ENCODE results near the gene TMEM108. TPM values are rescaled to one million over a fixed set of nuclear protein-coding genes. Genes with fewer than 3 reads are reported as not detected.

The TMEM108 gene
- polyA plus RNA-seq, 3 donors = not detected

DNA sequence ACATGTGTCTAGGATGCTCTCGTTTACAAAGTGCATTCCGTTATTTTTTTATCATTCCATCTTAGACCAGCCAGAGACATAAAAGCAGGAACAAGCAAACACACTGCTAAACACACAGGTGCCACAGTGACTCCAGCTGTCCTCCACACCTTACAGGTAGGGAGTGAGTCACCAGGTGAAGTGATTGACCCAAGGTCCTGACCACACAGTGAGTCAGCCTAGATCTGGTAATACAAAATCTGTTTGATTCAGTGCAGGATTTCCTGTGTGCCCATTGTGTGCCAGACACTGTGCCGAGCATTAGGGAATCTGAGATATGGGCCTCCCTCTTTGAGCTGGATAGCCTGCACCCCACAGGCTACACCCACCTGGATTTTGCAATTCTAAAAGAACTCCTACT lies 345.0 kb downstream of the TMEM108 start:
- H3K36me3 ChIP-seq (replicated peaks in 1 of 2; ENCODE audit: control insufficient read depth in 1 of 2, insufficient read depth in 2 of 2, low read length in 2 of 2) = no peaks in the 10 kb centered on the region
- no peaks in the 10 kb centered on the region for H3K9me3 ChIP-seq (replicated peaks in 1 of 2; ENCODE audit: control insufficient read depth in 1 of 2, insufficient read depth in 1 of 2, low read length in 2 of 2)
- no peak overlapping the region for H2AFZ ChIP-seq (ENCODE audit: insufficient read depth, low read depth, low read length, poor library complexity, severe bottlenecking)
- Mint-ChIP-seq H3K9me3 (peaks cover 0 to 4% (median 0%) of the 10 kb centered on the region in 7 donors), H3K27me3 (ENCODE audit: low read depth in 3 of 3) (peaks cover 0 to 7% (median 1%) of the 10 kb centered on the region in 3 donors), H3K4me3 (no peak overlapping the region), H3K4me1 (no peaks in the 10 kb centered on the region), H3K27ac (no peak overlapping the region), H3K36me3 (no peaks in the 10 kb centered on the region)
- no peaks in the 10 kb centered on the region for H4K20me1 ChIP-seq (ENCODE audit: insufficient read depth, low read length)
- no peak overlapping the region for H3K4me3 ChIP-seq (replicated peaks in 1 of 3; ENCODE audit: low read depth in 2 of 3, low read length in 3 of 3)
- TF ChIP-seq CTCF (IDR thresholded peaks at IDR 0.05) = no peak
- no peak overlapping the region for H3K4me2 ChIP-seq (replicated peaks; ENCODE audit: extremely low read depth, low read length, poor library complexity, severe bottlenecking)
- no peaks in the 10 kb centered on the region for H3K79me2 ChIP-seq (ENCODE audit: insufficient read depth, low read length)
- no peaks in the 10 kb centered on the region for H3K4me1 ChIP-seq (ENCODE audit: control insufficient read depth in 1 of 2, insufficient read depth in 2 of 2, low read length in 2 of 2)
- DNase-seq = no peak
- H3K27ac ChIP-seq (ENCODE audit: low read depth in 1 of 2, low read length in 2 of 2) = no peak overlapping the region
- H3K27me3 ChIP-seq (ENCODE audit: control insufficient read depth in 2 of 2, insufficient read depth in 2 of 2, low read length in 2 of 2) = no peaks in the 10 kb centered on the region
- intact Hi-C loops (cut with micrococcal nuclease) = no loop called here
- no CpG with 5 or more reads among the region's 3 CpGs for WGBS (ENCODE audit: insufficient coverage)
- no peak overlapping the region for H3K9ac ChIP-seq (ENCODE audit: insufficient read depth, low read length, poor library complexity, severe bottlenecking)

- Histone ChIP-seq H3K79me2 (ENCODE audit: insufficient read depth, low read length) (no peaks in the 10 kb centered on the region), H3K4me3 (replicated peaks in 1 of 3; ENCODE audit: low read depth in 2 of 3, low read length in 3 of 3) (no peak overlapping the region), H4K20me1 (ENCODE audit: insufficient read depth, low read length) (no peaks in the 10 kb centered on the region), H3K4me2 (replicated peaks; ENCODE audit: extremely low read depth, low read length, poor library complexity, severe bottlenecking) (no peak overlapping the region), H3K4me1 (ENCODE audit: control insufficient read depth in 1 of 2, insufficient read depth in 2 of 2, low read length in 2 of 2) (no peaks in the 10 kb centered on the region), H3K27ac (ENCODE audit: low read depth in 1 of 2, low read length in 2 of 2) (no peak overlapping the region), H3K9ac (ENCODE audit: insufficient read depth, low read length, poor library complexity, severe bottlenecking) (no peak overlapping the region), H2AFZ (ENCODE audit: insufficient read depth, low read depth, low read length, poor library complexity, severe bottlenecking) (no peak overlapping the region), H3K9me3 (replicated peaks in 1 of 2; ENCODE audit: control insufficient read depth in 1 of 2, insufficient read depth in 1 of 2, low read length in 2 of 2) (no peaks in the 10 kb centered on the region), H3K36me3 (replicated peaks in 1 of 2; ENCODE audit: control insufficient read depth in 1 of 2, insufficient read depth in 2 of 2, low read length in 2 of 2) (no peaks in the 10 kb centered on the region), H3K27me3 (ENCODE audit: control insufficient read depth in 2 of 2, insufficient read depth in 2 of 2, low read length in 2 of 2) (no peaks in the 10 kb centered on the region)
- WGBS (ENCODE audit: insufficient coverage) = 92% methylated on average over 1 of the region's 5 CpGs
- intact Hi-C loops (cut with micrococcal nuclease) = no loop called here
- Mint-ChIP-seq H3K27ac (no peak overlapping the region), H3K27me3 (ENCODE audit: low read depth in 3 of 3) (peaks cover 0 to 7% (median 1%) of the 10 kb centered on the region in 3 donors), H3K4me1 (no peaks in the 10 kb centered on the region), H3K4me3 (no peak overlapping the region), H3K36me3 (no peaks in the 10 kb centered on the region), H3K9me3 (peaks cover 0 to 4% (median 0%) of the 10 kb centered on the region in 7 donors)
- no peak for DNase-seq
- no peak for TF ChIP-seq CTCF (IDR thresholded peaks at IDR 0.05)
Observed at GRCh38 chr3:133383741-133384140, 345.6 kb downstream of the TMEM108 start.

Measured in CD14-positive monocyte (primary cell).